Measurements from ENCODE around the gene PAPSS2.

DNA sequence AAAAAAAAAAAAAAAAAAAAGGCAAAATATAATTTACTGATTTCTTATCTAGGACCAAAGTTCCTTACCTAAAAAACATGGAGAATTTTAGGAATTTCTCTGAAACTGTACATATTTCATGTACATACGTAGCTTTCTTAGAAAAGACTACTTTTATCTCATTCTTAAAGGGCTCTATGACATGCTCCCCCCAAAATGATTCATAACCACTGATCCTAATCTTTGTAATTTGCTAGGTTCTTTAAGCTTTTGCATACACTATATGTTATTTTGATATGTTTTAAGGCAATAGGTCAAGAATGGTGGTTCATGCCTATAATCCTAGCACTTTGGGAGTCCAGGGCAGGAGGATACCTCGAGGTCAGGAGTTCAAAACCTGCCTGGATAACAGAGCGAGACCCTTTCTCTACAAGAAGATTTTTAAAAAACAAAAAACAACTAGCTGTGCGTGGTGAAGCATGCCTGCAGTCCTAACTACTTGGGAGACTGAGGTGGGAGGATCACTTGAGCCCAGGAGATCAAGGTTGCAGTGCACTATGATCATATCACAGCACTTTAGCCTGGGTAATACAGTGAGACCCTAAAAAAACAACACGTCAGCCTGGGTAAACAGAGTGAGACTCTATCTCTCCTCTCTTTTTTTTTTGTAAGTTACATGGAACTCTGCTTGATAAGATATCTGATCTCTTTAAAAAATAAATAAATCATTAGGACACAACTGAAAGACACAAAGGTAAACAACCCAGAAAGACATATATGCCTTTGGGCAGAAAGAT, 103.6 kb downstream of the PAPSS2 start:
- TF ChIP-seq, protein P1, sequence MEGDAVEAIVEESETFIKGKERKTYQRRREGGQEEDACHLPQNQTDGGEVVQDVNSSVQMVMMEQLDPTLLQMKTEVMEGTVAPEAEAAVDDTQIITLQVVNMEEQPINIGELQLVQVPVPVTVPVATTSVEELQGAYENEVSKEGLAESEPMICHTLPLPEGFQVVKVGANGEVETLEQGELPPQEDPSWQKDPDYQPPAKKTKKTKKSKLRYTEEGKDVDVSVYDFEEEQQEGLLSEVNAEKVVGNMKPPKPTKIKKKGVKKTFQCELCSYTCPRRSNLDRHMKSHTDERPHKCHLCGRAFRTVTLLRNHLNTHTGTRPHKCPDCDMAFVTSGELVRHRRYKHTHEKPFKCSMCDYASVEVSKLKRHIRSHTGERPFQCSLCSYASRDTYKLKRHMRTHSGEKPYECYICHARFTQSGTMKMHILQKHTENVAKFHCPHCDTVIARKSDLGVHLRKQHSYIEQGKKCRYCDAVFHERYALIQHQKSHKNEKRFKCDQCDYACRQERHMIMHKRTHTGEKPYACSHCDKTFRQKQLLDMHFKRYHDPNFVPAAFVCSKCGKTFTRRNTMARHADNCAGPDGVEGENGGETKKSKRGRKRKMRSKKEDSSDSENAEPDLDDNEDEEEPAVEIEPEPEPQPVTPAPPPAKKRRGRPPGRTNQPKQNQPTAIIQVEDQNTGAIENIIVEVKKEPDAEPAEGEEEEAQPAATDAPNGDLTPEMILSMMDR (IDR thresholded peaks at IDR 0.05): no peak
- no peak for TF ChIP-seq POLR2A (IDR thresholded peaks at IDR 0.05)

All from body of pancreas (tissue), 4 donors.